ENCODE results near the gene MYOD1. TPM values are rescaled to one million over a fixed set of nuclear protein-coding genes. Genes with fewer than 3 reads are reported as not detected.

Gene MYOD1
- total RNA-seq, 1 experiment from 2014 or later = not detected

DNA sequence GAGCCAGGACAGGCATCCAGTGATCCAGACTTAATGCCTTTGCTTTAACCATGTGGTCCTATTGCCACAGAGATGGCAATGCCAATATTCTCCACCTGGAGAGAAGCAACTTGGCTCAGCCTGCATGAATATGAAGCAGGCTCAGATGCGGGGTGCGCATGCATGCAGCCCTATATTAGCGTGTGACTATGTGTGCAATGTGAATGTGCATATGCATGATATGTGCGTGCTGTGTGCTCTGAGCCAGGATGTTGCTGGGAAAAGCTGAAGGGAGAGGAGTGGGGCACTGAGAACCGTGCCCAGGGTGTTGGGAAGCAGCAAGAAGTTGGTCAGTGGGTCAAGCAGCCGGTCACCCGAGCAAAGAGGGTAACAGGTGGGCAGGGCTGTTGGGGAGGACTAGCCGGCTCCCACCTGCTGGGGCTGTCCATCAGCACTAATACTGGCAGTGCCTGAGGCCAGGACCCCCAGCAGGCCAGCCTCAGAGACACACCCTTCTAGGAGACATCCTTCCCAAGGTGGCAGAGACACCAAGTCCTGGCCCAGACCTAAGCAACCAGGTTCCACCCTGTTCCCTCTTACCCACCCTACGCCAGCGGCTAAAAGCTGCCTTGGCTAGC, 24.8 kb upstream of the MYOD1 start:
- no TSS peak for BruUV-seq (replicated peaks)
- no peak for DNase-seq
- no peaks in the 10 kb centered on the region for H3K4me1 ChIP-seq (replicated peaks; ENCODE audit: insufficient read depth)
- intact Hi-C loops (cut with micrococcal nuclease; ENCODE audit: unreplicated experiment) = no loop called here
- no peaks in the 10 kb centered on the region for H4K20me1 ChIP-seq (ENCODE audit: insufficient read depth)
- no peaks in the 10 kb centered on the region for H3K79me2 ChIP-seq (ENCODE audit: low read depth)
- H3F3A ChIP-seq (ENCODE audit: insufficient read depth, low read depth) = no peaks in the 10 kb centered on the region
- H3K27me3 ChIP-seq (ENCODE audit: insufficient read depth, low read depth) = peaks cover 72% of the 10 kb centered on the region
- H3K4me3 ChIP-seq = no peak overlapping the region
- H3K9me2 ChIP-seq (ENCODE audit: insufficient read depth) = no peaks in the 10 kb centered on the region
- CTCF ChIA-PET = no interaction called here
- TF ChIP-seq, protein P1, sequence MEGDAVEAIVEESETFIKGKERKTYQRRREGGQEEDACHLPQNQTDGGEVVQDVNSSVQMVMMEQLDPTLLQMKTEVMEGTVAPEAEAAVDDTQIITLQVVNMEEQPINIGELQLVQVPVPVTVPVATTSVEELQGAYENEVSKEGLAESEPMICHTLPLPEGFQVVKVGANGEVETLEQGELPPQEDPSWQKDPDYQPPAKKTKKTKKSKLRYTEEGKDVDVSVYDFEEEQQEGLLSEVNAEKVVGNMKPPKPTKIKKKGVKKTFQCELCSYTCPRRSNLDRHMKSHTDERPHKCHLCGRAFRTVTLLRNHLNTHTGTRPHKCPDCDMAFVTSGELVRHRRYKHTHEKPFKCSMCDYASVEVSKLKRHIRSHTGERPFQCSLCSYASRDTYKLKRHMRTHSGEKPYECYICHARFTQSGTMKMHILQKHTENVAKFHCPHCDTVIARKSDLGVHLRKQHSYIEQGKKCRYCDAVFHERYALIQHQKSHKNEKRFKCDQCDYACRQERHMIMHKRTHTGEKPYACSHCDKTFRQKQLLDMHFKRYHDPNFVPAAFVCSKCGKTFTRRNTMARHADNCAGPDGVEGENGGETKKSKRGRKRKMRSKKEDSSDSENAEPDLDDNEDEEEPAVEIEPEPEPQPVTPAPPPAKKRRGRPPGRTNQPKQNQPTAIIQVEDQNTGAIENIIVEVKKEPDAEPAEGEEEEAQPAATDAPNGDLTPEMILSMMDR (conservative IDR thresholded peaks at IDR 0.05) = no peak
- TF ChIP-seq EZH2 (IDR thresholded peaks at IDR 0.05; ENCODE audit: low read depth) = no peak
- no peak overlapping the region for H3K4me2 ChIP-seq
- H3K27ac ChIP-seq = no peak overlapping the region
- H2AFZ ChIP-seq = no peak overlapping the region
- H3K9me3 ChIP-seq (ENCODE audit: insufficient read depth, low read depth) = no peaks in the 10 kb centered on the region
- no peaks in the 10 kb centered on the region for H3K36me3 ChIP-seq (ENCODE audit: low read depth)
- POLR2A ChIA-PET (ENCODE audit: unreplicated experiment) = no interaction called here

DNA sequence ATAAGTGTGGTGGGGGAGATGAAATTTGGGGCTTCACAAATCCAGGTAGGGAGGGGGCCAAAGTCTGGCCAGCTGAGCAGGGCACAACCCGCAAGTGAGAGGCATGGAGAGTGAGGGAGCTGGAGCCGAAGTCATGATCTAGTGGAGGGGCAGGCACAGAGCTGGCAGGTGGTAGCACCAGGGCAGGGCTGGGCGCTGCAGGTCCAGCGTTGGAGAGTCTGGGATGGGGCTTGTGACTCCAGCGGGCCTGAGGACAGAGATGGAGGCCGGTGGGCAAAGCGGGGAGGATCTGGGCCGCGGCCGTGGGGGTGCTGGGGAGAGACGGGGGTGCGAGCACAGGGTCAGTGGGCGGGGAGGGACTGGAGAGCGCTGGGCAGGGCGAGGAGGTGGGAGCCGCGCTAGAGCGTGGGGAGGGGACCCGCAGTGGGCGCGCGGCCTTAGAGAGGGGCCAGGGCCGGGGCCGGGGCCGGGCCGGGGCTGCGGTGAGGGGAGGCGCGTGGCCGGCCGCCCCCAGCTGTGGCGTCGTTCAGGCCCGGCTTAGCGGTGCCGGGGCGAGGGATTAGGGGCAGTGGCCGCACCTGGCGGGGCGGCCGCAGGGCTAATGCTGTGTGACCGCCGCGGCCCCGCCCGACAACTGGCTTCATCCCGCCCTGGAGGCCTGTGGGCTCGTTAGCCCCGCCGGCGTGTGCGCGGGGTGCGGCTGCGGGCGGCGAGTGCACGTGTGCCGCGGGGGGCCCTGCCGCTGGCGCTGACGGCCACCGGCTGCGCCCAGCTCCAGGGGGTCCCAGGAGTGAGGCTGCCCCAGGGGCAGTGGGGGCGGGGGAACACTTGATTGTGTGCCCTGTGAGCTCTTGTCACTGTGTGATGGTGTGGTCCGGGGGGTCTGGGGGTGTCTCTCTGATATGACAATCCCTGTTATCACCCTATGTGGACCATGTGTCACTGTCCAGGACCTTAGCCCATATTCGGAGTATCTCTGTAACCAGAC, 23.6 kb upstream of the MYOD1 start:
- POLR2A ChIA-PET (ENCODE audit: unreplicated experiment) = no interaction called here
- Histone ChIP-seq H3K9me2 (ENCODE audit: insufficient read depth) (no peaks in the 10 kb centered on the region), H3K27ac (no peak overlapping the region), H3K4me3 (no peak overlapping the region), H4K20me1 (ENCODE audit: insufficient read depth) (no peaks in the 10 kb centered on the region), H3K9me3 (ENCODE audit: insufficient read depth, low read depth) (no peaks in the 10 kb centered on the region), H3K4me2 (no peak overlapping the region), H3F3A (ENCODE audit: insufficient read depth, low read depth) (no peaks in the 10 kb centered on the region), H3K27me3 (ENCODE audit: insufficient read depth, low read depth) (peaks cover 60% of the 10 kb centered on the region), H3K36me3 (ENCODE audit: low read depth) (no peaks in the 10 kb centered on the region), H3K4me1 (replicated peaks; ENCODE audit: insufficient read depth) (no peaks in the 10 kb centered on the region), H3K79me2 (ENCODE audit: low read depth) (no peaks in the 10 kb centered on the region), H2AFZ (no peak overlapping the region)
- no peak for DNase-seq
- no peak for TF ChIP-seq EZH2 (IDR thresholded peaks at IDR 0.05; ENCODE audit: low read depth)
- TF ChIP-seq, protein P1 (conservative IDR thresholded peaks at IDR 0.05) = no peak
- intact Hi-C loops (cut with micrococcal nuclease; ENCODE audit: unreplicated experiment) = no loop called here
- CTCF ChIA-PET = no interaction called here
- no TSS peak for BruUV-seq (replicated peaks)

DNA sequence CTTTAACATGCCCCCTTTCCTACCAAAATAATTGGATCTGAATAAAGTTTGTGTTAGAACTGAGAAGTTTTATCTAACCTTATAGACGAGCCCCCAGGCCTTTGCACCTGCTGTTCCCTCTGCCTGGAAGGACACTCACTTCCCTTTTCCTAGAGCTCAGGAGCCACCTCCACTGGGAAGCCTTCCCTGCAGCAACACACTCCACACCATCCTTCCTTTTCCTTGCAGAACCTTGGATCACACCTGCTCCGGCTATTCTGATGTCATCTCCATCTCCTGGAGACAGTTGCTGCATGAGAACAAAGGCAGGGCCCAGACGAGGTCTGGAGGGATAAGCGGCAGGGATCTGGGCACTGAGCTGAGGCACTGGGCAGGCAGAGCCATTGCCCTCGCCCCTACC, 22.6 kb upstream of the MYOD1 start:
- no peak for DNase-seq
- H3K9me3 ChIP-seq (ENCODE audit: insufficient read depth, low read depth) = no peaks in the 10 kb centered on the region
- TF ChIP-seq, protein P1 (conservative IDR thresholded peaks at IDR 0.05) = no peak
- TF ChIP-seq EZH2 (IDR thresholded peaks at IDR 0.05; ENCODE audit: low read depth) = no peak
- H3F3A ChIP-seq (ENCODE audit: insufficient read depth, low read depth) = no peaks in the 10 kb centered on the region
- H3K4me1 ChIP-seq (replicated peaks; ENCODE audit: insufficient read depth) = no peaks in the 10 kb centered on the region
- POLR2A ChIA-PET (ENCODE audit: unreplicated experiment) = no interaction called here
- intact Hi-C loops (cut with micrococcal nuclease; ENCODE audit: unreplicated experiment) = no loop called here
- H3K36me3 ChIP-seq (ENCODE audit: low read depth) = no peaks in the 10 kb centered on the region
- no peak overlapping the region for H3K4me3 ChIP-seq
- no peak overlapping the region for H3K27ac ChIP-seq
- H3K27me3 ChIP-seq (ENCODE audit: insufficient read depth, low read depth) = peaks cover 51% of the 10 kb centered on the region
- no peak overlapping the region for H3K4me2 ChIP-seq
- no peak overlapping the region for H2AFZ ChIP-seq
- CTCF ChIA-PET = no interaction called here
- H3K79me2 ChIP-seq (ENCODE audit: low read depth) = no peaks in the 10 kb centered on the region
- no TSS peak for BruUV-seq (replicated peaks)
- H3K9me2 ChIP-seq (ENCODE audit: insufficient read depth) = no peaks in the 10 kb centered on the region
- no peaks in the 10 kb centered on the region for H4K20me1 ChIP-seq (ENCODE audit: insufficient read depth)
